PFSK-1 (cell line): Measurements from ENCODE around the gene ZNF407.

Experiments used
- FOXP2 ChIP-seq: optimal IDR thresholded peaks from 2 replicates; pipeline ENCODE3; 2011; ENCODE audit warnings: borderline replicate concordance, control low read depth, inconsistent platforms; ENCODE audit not compliant: insufficient read depth; ENCODE audit errors: extremely low read length, extremely low read depth
- POLR2AphosphoS5 ChIP-seq: IDR thresholded peaks from 2 replicates; pipeline ENCODE4 v1.6.1; 2012; ENCODE audit warnings: low read depth, mild to moderate bottlenecking, control low read depth, low read length, moderate library complexity
- SIN3A ChIP-seq: IDR thresholded peaks from 2 replicates; pipeline ENCODE4 v1.6.1; 2012; ENCODE audit warnings: mild to moderate bottlenecking, low read length, moderate library complexity, borderline replicate concordance; ENCODE audit not compliant: insufficient read depth
- TAF1 ChIP-seq: IDR thresholded peaks from 2 replicates; pipeline ENCODE4 v1.6.1; 2012; ENCODE audit warnings: low read length, control low read depth, borderline replicate concordance; ENCODE audit not compliant: insufficient read depth
- TF ChIP-seq, protein P1 (sequence below), 2 experiments: IDR thresholded peaks; 2 replicates each; pipeline versions ENCODE4 v1.6.1 to v1.8.0; 2011 to 2012; ENCODE audit warnings: low read depth in 2 of 2, low read length in 2 of 2, control low read depth in 1 of 2, inconsistent platforms in 1 of 2, mild to moderate bottlenecking in 1 of 2, moderate library complexity in 1 of 2; ENCODE audit not compliant: insufficient read depth in 1 of 2

The ZNF407 gene

DNA sequence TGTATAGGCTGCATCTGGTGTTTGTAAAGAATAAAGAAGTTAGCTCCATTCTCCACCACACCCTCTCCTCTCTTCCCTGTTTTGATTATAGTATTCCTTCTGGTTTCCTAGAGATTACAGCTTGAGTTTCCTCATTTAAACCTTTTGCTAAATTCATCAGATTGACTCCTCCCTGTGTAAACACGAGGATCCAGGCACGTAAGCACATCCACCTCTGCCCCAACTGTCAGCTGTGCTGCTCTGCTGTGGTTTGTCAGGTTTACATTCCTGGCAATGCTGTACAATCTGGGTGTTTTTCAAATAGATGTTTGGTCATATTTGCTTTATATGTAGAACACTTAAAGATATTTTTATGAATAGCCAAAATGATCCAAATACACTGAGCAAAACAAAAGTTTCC, 308.5 kb downstream of the ZNF407 start:
- no peak for TF ChIP-seq FOXP2
- TF ChIP-seq, protein P1, sequence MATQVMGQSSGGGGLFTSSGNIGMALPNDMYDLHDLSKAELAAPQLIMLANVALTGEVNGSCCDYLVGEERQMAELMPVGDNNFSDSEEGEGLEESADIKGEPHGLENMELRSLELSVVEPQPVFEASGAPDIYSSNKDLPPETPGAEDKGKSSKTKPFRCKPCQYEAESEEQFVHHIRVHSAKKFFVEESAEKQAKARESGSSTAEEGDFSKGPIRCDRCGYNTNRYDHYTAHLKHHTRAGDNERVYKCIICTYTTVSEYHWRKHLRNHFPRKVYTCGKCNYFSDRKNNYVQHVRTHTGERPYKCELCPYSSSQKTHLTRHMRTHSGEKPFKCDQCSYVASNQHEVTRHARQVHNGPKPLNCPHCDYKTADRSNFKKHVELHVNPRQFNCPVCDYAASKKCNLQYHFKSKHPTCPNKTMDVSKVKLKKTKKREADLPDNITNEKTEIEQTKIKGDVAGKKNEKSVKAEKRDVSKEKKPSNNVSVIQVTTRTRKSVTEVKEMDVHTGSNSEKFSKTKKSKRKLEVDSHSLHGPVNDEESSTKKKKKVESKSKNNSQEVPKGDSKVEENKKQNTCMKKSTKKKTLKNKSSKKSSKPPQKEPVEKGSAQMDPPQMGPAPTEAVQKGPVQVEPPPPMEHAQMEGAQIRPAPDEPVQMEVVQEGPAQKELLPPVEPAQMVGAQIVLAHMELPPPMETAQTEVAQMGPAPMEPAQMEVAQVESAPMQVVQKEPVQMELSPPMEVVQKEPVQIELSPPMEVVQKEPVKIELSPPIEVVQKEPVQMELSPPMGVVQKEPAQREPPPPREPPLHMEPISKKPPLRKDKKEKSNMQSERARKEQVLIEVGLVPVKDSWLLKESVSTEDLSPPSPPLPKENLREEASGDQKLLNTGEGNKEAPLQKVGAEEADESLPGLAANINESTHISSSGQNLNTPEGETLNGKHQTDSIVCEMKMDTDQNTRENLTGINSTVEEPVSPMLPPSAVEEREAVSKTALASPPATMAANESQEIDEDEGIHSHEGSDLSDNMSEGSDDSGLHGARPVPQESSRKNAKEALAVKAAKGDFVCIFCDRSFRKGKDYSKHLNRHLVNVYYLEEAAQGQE (IDR thresholded peaks at IDR 0.05; ENCODE audit: insufficient read depth in 1 of 2, low read depth in 2 of 2, low read length in 2 of 2): no peak

DNA sequence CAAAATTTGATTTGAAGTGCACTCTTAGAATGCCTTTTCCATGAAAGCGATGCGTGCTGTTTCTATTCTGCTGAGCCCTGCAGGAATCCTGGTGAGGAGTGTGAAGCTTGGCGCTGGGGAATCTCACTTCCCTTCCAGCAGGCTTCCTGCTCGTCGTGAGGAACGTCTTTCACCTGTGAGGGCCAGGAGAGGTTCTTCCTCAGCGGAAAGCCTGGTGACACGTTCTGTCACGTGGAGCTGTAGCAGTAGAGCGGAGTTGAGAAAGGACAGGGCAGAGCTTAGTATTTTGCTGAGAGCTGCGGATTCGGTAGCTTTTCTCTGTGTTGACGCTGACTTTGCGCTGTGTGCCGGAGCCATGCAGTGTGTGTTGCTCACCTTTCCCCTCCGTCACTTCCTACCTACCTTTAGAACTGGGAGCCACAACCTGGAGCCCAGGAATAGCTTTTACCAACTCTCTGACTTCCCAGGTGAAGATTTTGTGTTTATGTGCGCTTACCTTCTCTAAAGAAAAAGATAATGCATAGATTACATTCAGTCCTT, 316.5 kb downstream of the ZNF407 start:
- TF ChIP-seq, protein P1 (IDR thresholded peaks at IDR 0.05; ENCODE audit: insufficient read depth in 1 of 2, low read depth in 2 of 2, low read length in 2 of 2): no peak
- TF ChIP-seq SIN3A: no peak
- no peak for TF ChIP-seq FOXP2
- no peak for TF ChIP-seq TAF1

DNA sequence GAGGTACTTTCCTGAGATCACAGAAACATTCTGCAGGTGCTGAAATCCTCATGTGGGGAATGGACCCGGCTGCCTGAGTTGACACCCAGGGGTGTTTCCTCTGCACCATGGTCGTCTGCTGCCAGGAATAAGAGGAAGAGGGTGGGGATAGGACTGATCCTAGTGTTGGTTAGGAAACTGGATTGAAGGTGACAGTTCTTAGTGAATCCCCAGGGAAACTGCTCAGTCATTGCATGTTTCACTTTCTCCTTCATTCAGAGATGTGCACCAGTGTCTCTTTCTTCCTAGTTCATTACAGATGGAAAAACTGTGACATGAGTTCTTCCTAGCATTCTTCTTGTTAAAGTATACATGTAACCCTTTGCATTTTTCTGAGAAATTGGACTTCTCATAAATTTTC, 317.0 kb downstream of the ZNF407 start:
- TF ChIP-seq FOXP2: no peak
- no peak for TF ChIP-seq POLR2AphosphoS5
- TF ChIP-seq TAF1: no peak
- TF ChIP-seq, protein P1 (IDR thresholded peaks at IDR 0.05; ENCODE audit: insufficient read depth in 1 of 2, low read depth in 2 of 2, low read length in 2 of 2): no peak
- TF ChIP-seq SIN3A: no peak

DNA sequence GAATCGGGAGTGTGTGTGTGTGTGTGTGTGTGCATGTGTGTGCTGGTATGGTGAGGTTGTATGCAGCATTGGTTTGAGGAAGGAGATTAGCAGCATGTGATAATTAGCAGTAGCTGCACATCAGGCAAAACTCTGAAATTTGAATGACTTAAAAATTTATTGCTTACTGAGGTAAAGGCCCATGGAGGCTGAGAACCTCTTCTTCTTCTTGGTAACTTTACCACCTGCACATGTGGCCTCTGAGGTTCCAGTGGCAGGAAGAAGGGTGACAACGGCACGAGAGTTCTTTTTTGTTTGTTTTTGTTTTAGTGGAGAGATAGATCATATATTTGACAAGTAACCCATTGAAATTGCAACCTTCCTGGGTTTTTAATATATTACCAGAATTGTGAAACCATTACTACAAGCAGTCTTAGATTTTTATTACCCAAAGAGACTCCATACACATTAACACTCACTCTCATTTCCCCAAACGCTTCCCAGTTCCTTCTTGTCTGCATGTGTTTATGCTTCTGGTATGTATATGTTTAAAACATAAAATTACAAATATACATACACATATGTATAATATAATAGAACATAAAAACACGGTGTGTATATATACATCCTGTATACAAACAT, 319.2 kb downstream of the ZNF407 start:
- TF ChIP-seq POLR2AphosphoS5: no peak
- TF ChIP-seq, protein P1 (IDR thresholded peaks at IDR 0.05; ENCODE audit: insufficient read depth in 1 of 2, low read depth in 2 of 2, low read length in 2 of 2): no peak

DNA sequence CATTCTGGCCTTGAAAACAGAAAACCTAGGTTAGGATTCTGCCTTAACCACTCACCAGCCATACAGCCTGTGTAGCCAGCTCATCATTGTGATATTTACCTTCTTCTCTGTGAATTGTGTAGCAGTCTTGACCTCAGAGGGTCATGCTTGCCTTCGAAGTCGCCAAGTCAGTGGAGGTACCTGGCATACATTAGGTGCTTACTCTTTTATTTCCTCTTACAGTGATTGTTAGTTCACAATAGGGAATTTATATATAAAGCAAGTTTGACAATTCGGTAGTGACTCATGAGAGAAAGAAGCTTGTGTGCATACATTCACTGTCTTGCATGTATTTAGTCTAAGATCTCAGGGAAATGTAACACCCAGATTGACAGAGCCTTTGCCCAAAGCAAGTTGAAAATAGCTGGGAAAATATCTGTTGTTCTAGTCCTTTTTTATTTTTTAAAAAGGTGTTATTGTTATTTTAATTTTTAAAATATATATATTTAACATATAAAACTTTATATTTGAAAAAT, 320.7 kb downstream of the ZNF407 start:
- TF ChIP-seq POLR2AphosphoS5: no peak
- no peak for TF ChIP-seq SIN3A
- no peak for TF ChIP-seq TAF1
- TF ChIP-seq, protein P1 (IDR thresholded peaks at IDR 0.05; ENCODE audit: insufficient read depth in 1 of 2, low read depth in 2 of 2, low read length in 2 of 2): no peak
- no peak for TF ChIP-seq FOXP2
